GM19452 (cell line): ENCODE results near the gene SPATA32.

ENCODE experiments used
- ATAC-seq: cut with Tn5 transposase; IDR thresholded peaks from one replicate; pipeline ENCODE4 v1.9.1; 2021; ENCODE audit not compliant: unreplicated experiment

SPATA32 gene

DNA sequence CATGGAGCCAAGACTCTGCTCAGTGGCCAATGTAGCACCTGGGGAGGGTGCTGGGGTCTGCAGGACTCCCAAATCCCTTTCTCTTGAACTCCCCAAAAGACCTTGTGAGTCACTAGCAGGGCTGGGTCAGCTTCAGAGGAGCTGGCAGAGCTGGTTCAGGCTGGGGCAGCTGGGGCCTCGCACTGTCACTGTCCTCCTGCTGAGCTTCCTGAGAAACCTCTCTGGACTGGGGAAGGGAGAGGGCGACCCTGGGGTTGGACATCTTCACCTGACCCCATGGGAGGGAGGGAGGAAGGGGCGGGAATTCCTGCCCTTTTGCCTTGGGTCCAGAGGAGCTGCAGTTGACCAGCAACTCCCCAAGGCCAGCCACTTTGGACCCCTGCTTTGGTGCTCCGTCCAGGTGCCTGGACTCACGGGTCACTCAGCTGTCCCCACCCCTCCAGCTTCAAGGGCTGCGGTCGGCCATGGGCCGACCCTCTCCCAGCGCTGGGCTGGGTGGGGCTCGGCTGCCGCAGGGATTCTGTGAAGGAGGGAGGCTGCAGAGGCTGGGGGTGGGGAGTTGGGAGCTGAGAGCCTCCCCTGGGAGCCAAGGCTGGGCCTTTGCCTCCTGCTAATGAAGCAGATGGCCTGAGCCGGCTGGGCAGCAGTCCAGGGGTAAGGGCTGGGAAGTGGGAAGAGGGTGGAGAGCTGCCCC, 31.0 kb downstream of the SPATA32 start:
- no peak for ATAC-seq

DNA sequence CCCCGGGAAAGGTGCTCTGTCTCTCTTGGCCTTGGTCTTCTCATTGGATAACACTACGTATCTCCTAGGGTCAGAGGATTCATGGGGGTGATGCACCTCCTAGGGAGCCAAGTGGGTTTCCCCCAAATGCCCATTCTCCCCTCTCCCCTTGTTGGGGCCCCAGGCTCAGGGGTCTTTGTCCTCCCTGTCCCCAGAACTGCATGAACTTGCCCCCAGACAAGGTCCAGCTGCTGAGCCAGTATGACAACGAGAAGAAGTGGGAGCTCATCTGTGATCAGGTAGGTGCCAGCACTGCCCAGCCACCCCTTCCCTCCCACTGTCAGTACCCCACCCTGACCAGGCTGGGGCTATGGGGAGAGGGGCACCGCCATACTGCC, 31.5 kb downstream of the SPATA32 start:
- no peak for ATAC-seq

DNA sequence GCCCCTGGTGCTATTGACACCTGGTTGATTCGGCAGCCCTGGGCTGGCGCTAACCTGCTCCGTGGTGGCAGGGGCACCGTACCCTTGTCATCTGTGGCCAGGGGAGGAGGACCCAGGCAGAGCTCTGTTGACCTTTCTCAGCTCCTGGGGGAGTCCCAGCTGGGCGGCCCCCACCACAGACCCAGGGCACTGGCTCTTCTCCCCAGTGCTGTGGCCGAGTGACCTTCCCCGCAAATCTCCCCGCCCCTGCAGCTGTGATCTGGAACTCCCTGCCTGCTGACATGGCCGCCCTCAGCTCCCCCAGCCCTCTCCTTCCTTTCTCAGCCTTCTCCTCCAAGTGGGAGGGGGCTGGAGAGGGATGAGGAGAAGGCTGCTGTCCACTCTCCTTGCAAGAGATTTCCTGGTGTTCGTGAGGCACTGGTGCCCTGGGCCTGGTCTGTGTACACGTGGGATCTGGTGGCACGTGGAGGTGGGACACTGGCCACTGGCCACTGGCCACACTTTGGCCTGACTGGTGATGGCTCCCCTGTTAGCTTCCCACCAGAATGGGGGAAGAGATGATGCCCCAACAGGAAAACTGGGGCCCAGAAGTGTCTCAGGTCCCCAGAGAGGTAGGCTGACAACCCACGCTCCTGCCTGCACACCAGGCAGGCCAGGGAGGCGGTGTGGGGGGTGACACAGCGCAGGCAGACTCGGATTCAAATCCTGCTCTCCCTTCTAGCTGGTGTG, 32.0 kb downstream of the SPATA32 start:
- no peak for ATAC-seq

- peak; percentile 39 for ATAC-seq
These were observed 32.9 kb downstream of the SPATA32 start for GRCh38 chr17:45228763-45229539.

DNA sequence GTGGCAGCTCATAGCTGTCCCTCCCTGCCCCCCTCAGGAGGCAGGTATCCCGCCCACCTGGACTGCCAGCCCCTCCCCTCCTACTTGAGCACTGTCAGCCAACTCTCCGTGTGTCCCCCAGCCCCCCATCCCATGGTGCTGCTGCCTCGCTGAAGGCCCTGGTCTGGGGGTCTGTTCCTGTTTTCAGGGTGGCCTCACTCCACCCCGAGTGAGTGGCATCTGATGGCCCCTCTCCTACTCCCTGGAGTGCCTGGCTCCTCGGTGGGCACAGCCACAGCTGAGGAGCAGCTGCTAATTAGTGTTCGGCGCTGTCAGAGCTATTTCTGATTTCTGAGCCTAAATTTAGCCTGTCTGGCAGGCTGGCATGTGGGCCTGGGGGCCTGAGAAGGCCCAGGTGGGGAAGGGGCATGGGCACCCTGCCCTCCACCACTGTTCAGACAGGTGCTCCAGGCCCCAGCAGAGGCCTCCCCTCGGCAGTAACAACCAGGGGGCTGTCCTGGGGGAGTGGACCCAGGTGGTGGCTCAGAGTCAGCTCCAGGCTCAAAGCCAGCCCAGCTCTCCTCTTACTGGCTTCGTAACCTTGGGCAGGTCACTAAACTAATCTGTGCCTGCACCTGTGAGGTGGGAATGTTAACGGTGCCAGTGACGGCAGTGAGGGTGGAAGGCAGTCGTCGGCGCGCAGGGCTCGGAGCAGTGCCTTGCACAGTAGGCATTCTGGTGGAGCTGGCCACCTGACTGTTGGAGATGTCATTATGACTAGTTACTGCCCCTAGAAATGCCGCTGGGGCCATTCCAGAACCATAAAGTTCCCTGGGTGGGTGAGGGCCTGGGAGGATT, 33.8 kb downstream of the SPATA32 start:
- no peak for ATAC-seq

GRCh38 chr17:45227101-45227925, 34.6 kb downstream of the SPATA32 start:
- no peak for ATAC-seq

GRCh38 chr17:45226576-45226975, 35.3 kb downstream of the SPATA32 start:
- no peak for ATAC-seq

GRCh38 chr17:45225964-45226530, 35.8 kb downstream of the SPATA32 start:
- ATAC-seq: peak; percentile 46

- no peak for ATAC-seq
These were observed 36.7 kb downstream of the SPATA32 start for GRCh38 chr17:45225051-45225700.

DNA sequence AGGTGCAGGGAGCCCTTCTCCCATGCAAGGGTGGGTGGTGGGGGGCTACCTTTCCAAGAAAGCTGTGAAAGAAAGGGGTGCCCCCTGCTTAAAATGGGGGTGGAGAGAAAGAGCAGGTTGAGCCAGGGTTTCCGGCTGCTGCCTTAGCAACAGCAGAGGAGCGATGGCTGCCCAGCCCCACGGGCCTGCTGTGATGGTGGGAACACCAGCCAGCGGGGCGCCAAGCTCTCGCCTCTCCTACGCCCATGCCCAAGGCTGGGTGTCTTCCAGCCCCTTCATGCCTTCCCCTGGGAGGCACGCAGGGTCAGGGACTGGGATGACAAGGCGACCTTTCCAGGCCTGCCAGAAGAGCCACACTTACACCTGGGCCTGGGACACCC, 37.2 kb downstream of the SPATA32 start:
- no peak for ATAC-seq

- ATAC-seq: no peak
These were observed 38.1 kb downstream of the SPATA32 start for GRCh38 chr17:45223539-45224528.

DNA sequence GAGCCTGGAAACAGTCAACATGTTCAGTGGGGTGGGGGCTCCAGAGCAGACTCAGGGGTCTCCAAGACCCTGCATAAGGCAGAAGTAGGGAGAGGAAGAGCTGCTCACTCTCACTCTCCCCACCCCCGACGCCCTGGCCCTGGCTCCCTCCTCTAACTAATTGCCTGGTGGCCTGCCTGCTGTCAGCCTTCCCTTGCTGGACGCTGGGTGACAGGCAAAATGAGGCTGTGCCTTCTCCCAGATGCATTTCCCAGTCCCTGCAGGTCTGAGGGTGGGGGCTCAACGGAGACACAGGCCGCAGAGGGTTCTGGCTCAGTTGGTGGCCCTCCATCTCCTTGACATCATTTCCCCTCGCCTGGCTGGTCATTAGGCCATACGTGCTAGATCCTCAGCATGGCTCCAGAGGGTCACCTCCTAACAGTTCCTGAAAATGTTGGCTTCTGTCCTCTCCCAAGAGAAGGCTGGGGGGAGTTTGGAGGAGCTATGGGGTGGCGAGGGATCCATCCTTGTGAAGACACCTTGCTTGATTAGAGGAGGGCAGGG, 38.8 kb downstream of the SPATA32 start:
- no peak for ATAC-seq

DNA sequence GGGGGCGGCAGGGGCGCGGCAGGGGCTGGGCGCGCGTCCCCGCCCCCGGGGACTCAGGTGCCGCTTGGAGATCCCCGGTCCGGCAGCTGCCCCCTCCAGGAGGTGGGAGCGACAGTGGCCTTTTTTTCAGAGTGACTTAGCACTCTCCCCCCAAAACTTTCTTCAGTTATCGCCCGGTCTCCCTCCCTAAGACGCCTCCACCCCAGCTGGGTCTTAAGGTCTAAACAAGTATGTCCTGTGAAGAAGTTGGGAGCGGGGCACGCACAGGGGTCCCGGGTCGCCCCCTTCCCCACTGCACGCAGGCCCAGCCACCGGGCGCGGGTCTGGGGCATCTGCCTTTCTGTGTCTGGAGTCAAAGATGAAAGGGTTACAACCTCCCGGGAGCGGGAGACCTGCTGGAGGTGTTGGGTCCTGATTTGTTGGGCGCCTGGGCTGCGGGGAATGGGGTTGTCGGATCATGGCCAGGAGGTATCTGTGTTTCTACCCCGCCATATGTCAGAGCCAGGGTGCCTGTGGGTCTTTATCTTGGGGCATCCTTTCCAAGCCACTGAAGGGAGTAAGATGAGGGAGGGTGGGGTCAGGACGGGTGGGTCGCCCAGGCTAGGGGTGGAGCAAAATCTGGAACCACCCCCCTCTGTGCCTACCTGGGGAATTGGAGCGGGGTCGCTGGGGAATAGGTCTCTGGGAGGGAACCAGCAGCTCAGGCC, 39.5 kb downstream of the SPATA32 start:
- ATAC-seq: no peak

DNA sequence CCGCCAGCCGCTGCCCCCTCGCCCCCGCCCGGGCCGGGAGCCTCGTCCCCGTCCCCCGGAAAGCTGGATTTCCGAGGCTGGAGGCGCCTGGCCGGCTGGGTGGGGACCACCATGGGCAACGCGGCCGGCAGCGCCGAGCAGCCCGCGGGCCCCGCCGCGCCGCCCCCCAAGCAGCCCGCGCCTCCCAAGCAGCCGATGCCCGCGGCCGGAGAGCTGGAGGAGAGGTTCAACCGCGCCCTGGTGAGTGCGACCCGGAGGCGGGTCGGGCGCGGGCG, 39.9 kb downstream of the SPATA32 start:
- no peak for ATAC-seq

DNA sequence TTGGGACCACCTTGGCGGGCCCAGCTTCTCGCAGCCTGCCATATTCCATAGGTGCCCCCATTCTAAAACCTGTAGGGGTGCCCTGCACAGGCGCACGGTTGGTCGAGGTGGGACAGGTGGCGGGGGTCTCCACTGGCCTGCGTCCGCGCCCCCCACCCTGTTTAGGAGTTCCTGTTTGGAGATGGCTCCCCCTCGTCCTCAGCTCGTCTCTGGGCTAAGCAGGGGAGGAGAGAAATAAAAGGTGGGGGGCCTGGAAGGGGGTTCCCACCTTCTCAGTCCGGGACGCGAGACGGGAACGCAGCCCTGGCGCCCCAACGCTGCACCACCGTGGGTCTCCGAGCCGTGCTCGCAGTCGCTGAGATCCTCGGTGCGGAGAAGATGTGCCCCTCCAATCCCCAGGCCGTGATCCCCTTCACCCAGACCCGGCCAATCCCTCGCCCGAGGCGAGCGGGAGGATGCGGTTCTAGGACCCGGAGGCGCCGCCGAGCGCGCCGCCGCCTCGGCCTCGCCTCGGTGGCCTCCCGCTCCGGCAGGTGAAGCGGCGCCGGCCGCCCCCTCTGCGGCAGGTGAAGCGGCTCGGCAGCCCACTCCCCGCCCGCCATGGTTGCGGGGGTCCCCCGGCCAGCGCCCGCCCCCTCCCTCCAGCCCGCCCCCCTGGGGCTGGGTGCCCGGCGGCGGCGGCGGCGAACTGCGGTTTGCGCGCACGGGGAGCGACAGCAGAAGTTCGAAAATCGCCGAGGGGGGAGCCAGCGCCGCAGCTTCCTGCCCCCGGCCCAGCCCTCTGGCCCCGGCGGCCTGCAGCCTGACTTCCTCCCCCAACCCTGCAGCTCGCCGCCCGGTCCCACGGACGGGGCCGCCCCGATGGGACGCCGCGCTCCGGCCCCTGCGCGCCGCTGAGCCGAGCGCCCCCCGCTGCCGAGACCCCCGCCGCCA, 40.5 kb downstream of the SPATA32 start, which contains the start of gene FMNL1:
TSS of gene FMNL1 (plus strand) at position 805 of the 933 bp plus-strand sequence. CDS start 240 bp downstream, outside the sequence.
- ATAC-seq: no peak

GRCh38 chr17:45220079-45220478, 41.8 kb downstream of the SPATA32 start:
- no peak for ATAC-seq
